ENCODE measurements around the gene TBCD. TPM values are rescaled to one million over a fixed set of nuclear protein-coding genes. Genes with fewer than 3 reads are reported as not detected.

Gene TBCD
- total and polyA plus RNA-seq, 9 of the 15 experiments (the other 6 are each of a cell fraction or from before 2014, with no cell fraction given): 8.9 to 98.5 (median 28.0) TPM

GRCh38 chr17:82863941-82864712, 112.3 kb downstream of the TBCD start (continued):
- TF ChIP-seq PBX2 (CRISPR knock-in tag; IDR thresholded peaks at IDR 0.05; ENCODE audit: low read depth): no peak
- TF ChIP-seq PBX2 (tag; conservative IDR thresholded peaks at IDR 0.05; ENCODE audit: low read depth): peak; percentile 86
- TF ChIP-seq GTF2B (IDR thresholded peaks at IDR 0.05; ENCODE audit: extremely low read depth, insufficient read length): no peak
- no peak for TF ChIP-seq CBX5 (IDR thresholded peaks at IDR 0.05; ENCODE audit: borderline replicate concordance, low read depth)
- no peak for TF ChIP-seq IRF1 (CRISPR knock-in tag; IDR thresholded peaks at IDR 0.05; ENCODE audit: borderline replicate concordance)
- TF ChIP-seq MAFG (tag; conservative IDR thresholded peaks at IDR 0.05): peak; percentile 81
- peak; percentile 75; the same call in 1 of the 2 replicates for TF ChIP-seq SMARCE1 (IDR thresholded peaks at IDR 0.05)
- TF ChIP-seq KDM1A (IDR thresholded peaks at IDR 0.05): no peak
- TF ChIP-seq HDAC2 (IDR thresholded peaks at IDR 0.05): no peak
- TF ChIP-seq STAT6 (CRISPR knock-in tag; IDR thresholded peaks at IDR 0.05): no peak
- no peak for TF ChIP-seq ZNF644 (tag; IDR thresholded peaks at IDR 0.05; ENCODE audit: low read depth)
- no peak for TF ChIP-seq GABPA (tag; conservative IDR thresholded peaks at IDR 0.05; ENCODE audit: low read depth)
- TF ChIP-seq E2F6 (IDR thresholded peaks at IDR 0.05; ENCODE audit: borderline replicate concordance in 1 of 2, extremely low read depth in 1 of 2, insufficient read depth in 1 of 2, insufficient read length in 1 of 2, low read depth in 1 of 2, low read length in 1 of 2, poor library complexity in 1 of 2, severe bottlenecking in 1 of 2): peak in 1 of 2 experiments; percentile 24
- no peak for TF ChIP-seq ELF2 (CRISPR knock-in tag; IDR thresholded peaks at IDR 0.05)
- no peak for TF ChIP-seq MECOM (CRISPR knock-in tag; IDR thresholded peaks at IDR 0.05)
- TF ChIP-seq ETS2 (tag; IDR thresholded peaks at IDR 0.05; ENCODE audit: borderline replicate concordance, poor library complexity, severe bottlenecking): no peak
- no peak for TF ChIP-seq RBM39 (optimal IDR thresholded peaks at IDR 0.05; ENCODE audit: low read depth, low read length)
- TF ChIP-seq THAP7 (CRISPR knock-in tag; IDR thresholded peaks at IDR 0.05): no peak
- TF ChIP-seq ZNF41 (CRISPR knock-in tag; conservative IDR thresholded peaks at IDR 0.05): no peak
